Upper lobe of right lung (tissue), 1 donor: ENCODE data around the gene CDC20. TPM values are rescaled to one million over a fixed set of nuclear protein-coding genes. Genes with fewer than 3 reads are reported as not detected.

ENCODE experiments used
- ATAC-seq: fragments of 200-7000 bp; cut with Tn5 transposase; one replicate; pipeline ENCODE4 v1.9.1; 2020; ENCODE audit warnings: mild to moderate bottlenecking, moderate library complexity
- DNase-seq: peaks from one replicate; pipeline ENCODE4 v3.0.0-alpha.2; 2020
- H3K27ac ChIP-seq: fragments of 200-600 bp; one replicate; pipeline ENCODE4 v1.8.0; 2022
- H3K27me3 ChIP-seq: fragments of 200-600 bp; one replicate; pipeline ENCODE4 v1.8.0; 2022; ENCODE audit warnings: mild to moderate bottlenecking
- H3K36me3 ChIP-seq: fragments of 200-600 bp; one replicate; pipeline ENCODE4 v1.8.0; 2022
- H3K4me1 ChIP-seq: fragments of 200-600 bp; one replicate; pipeline ENCODE4 v1.8.0; 2022
- H3K4me3 ChIP-seq: fragments of 200-600 bp; one replicate; pipeline ENCODE4 v1.8.0; 2022; ENCODE audit warnings: mild to moderate bottlenecking
- H3K9me3 ChIP-seq: fragments of 200-600 bp; one replicate; pipeline ENCODE4 v1.8.0; 2022
- intact Hi-C: fragments of 100-400 bp; cut with DNase I; formaldehyde crosslinking; loops from one replicate; pipeline ENCODE4 v1.11.0; 2022
- total RNA-seq: library from RNA; stranded (reverse); fragmentation: NEBNext Ultra II Directional; extraction: Animal tissue kit (Norgen Biotek cat#: 25700); gene quantifications from one replicate; pipeline ENCODE4 v1.2.1, GENCODE V29; 2021
- TF ChIP-seq, protein P1 (sequence below): fragments of 200-600 bp; IDR thresholded peaks from one replicate; pipeline ENCODE4 v1.8.0; 2022; ENCODE audit warnings: antibody characterized with exemption
- donor health status: DM: no; HTN: yes; CAD: no; lungs with severe emphysema.

Gene CDC20
- total RNA-seq, 1 donor from 2014 or later, result 1.8 TPM

DNA sequence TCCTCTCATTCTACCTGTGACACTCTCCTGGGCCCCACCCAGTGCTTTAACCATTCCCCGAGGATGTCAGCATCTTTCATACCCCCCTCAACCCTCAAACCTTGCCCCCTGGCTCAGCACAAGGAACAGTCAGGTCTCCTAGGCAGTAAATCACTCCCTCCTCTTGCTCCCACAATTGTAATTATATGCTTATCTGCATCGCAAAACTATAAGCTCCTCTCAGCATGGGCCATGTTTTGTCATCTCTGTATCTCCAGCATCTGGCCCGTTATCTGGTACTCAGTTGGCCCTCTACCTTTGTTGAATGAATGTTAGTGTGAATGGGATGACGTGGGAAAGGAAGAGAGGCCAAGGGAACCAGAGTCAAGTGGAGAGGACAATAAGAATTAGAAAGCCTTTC lies 11.8 kb downstream of the CDC20 start:
- intact Hi-C loops, result no loop called here
- Histone ChIP-seq H3K4me1 (peaks cover 23% of the 10 kb centered on the region), H3K27me3 (no peaks in the 10 kb centered on the region), H3K27ac (no peak overlapping the region), H3K9me3 (no peaks in the 10 kb centered on the region), H3K4me3 (no peak overlapping the region), H3K36me3 (no peaks in the 10 kb centered on the region)
- no peak for ATAC-seq
- no peak for DNase-seq
- TF ChIP-seq, protein P1, sequence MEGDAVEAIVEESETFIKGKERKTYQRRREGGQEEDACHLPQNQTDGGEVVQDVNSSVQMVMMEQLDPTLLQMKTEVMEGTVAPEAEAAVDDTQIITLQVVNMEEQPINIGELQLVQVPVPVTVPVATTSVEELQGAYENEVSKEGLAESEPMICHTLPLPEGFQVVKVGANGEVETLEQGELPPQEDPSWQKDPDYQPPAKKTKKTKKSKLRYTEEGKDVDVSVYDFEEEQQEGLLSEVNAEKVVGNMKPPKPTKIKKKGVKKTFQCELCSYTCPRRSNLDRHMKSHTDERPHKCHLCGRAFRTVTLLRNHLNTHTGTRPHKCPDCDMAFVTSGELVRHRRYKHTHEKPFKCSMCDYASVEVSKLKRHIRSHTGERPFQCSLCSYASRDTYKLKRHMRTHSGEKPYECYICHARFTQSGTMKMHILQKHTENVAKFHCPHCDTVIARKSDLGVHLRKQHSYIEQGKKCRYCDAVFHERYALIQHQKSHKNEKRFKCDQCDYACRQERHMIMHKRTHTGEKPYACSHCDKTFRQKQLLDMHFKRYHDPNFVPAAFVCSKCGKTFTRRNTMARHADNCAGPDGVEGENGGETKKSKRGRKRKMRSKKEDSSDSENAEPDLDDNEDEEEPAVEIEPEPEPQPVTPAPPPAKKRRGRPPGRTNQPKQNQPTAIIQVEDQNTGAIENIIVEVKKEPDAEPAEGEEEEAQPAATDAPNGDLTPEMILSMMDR, result no peak

DNA sequence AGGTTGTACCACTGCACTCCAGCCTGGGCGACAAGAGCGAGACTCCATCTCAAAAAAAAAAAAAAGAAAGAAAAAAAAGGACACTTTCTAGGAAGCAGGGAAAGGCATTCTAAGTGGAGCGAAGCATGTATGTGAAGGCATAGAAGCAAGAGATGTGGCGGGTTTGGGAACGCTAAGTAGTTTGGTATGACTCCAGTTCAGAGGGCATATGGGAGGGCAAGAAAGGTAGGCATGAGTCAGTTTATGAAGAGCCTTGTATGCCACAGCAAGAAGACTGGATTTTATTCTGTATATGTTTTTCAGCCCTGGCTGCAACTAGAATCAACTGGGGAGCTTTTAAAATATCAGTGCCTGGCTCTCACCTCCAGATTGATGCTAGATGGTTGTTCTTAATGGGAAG lies 13.4 kb downstream of the CDC20 start:
- Histone ChIP-seq H3K27me3 (no peaks in the 10 kb centered on the region), H3K4me1 (peaks cover 7% of the 10 kb centered on the region), H3K27ac (no peak overlapping the region), H3K36me3 (no peaks in the 10 kb centered on the region), H3K9me3 (no peaks in the 10 kb centered on the region), H3K4me3 (no peak overlapping the region)
- DNase-seq, result no peak
- no peak for ATAC-seq
- TF ChIP-seq, protein P1, result no peak
- intact Hi-C loops, result no loop called here

DNA sequence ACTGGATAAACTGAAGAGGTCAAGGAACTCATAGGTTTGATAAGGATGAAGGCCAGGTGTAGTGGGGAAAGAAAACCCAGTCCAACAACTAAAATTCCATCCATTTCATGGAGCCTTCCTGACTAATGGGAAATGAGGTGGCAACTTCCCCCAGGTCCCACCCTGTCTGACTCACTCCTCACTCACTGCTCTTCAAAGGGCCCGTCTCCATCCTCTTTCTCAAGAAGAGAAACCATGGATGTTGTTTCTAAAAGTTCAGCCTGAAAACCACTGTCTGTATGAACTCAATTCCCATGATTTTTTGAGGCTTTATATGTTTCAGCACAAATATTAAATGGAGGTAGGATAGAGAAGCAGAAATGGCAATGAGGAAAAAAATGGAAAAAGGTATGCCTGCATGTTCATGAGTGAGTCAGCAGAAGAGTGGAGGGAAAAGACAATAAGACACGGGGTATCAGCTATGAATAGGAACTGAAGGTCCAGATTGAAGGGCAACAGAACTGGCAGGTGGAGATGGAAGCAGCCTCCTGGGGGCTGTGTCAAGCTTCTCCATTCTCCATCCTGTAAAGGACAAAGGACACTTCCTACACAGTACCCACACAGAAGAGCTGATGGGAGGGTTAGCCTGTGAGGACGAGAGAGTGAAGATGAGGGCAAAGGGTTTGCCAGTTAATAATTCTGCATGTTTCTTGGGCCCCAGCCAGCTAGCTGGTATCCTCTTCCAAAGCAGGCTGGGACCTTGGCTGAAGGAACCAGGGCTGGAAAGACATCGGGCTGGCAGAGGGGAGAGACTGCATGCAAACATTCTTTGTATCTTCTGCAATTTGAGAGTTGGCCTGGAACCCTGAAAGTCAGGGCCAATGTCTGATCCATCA lies 14.5 kb downstream of the CDC20 start:
- H3K9me3 ChIP-seq, result no peaks in the 10 kb centered on the region
- H3K27ac ChIP-seq, result no peak overlapping the region
- intact Hi-C loops, result no loop called here
- H3K36me3 ChIP-seq, result no peaks in the 10 kb centered on the region
- TF ChIP-seq, protein P1, result no peak
- DNase-seq, result no peak
- ATAC-seq, result no peak
- H3K4me3 ChIP-seq, result no peak overlapping the region
- peaks cover 7% of the 10 kb centered on the region for H3K4me1 ChIP-seq
- H3K27me3 ChIP-seq, result no peaks in the 10 kb centered on the region

DNA sequence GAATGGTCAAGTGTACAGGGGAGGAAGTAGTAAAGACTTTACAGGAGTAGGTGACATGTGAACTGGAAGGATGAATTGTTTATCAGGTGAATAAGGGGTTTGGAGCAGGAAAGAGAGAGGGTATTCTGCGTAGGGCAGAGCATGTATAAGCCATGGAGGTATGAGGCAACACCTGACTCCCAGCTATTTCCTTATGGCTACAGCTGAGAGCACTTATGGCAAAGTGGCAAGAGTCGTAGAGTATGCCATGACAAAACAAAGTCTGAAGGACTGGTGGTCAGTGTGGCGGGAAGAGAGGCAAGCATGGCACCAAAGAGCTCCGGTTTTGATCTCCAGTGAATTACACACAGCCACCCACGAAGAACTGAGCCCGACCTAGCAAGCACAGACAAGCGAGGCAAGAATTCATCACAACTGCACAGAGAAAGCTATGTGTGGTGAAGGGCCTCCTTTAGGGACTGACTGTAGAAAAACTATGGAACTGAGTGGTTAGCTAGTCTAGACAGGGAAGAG lies 18.0 kb downstream of the CDC20 start:
- no peak overlapping the region for H3K4me3 ChIP-seq
- intact Hi-C loops, result no loop called here
- peak overlapping the region; percentile 26 for H3K27ac ChIP-seq
- no peaks in the 10 kb centered on the region for H3K9me3 ChIP-seq
- H3K27me3 ChIP-seq, result no peaks in the 10 kb centered on the region
- TF ChIP-seq, protein P1, result no peak
- peak; percentile 79 for ATAC-seq
- DNase-seq, result no peak
- no peaks in the 10 kb centered on the region for H3K4me1 ChIP-seq
- peaks cover 10% of the 10 kb centered on the region for H3K36me3 ChIP-seq

DNA sequence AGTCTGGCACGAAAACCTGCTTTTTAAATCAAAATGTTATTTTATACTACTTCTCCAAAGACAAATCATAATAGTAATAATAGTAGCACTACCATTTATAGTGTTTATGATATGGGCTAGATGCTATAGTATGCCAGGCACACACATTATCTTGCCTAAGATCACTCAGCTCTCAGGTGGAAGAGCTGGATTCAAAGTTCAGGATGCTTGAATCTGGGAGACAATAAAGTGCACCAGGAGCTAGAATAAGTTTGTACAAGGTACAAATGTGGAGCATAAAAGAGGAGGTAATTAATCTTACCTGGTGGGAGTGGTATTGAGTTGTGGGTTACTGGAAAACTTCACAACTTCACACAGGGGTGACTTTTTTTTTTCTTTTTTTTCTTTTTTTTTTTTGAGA lies 19.1 kb downstream of the CDC20 start:
- Histone ChIP-seq H3K27ac (no peak overlapping the region), H3K27me3 (no peaks in the 10 kb centered on the region), H3K36me3 (peaks cover 20% of the 10 kb centered on the region), H3K9me3 (no peaks in the 10 kb centered on the region), H3K4me3 (no peak overlapping the region), H3K4me1 (peaks cover 7% of the 10 kb centered on the region)
- intact Hi-C loops, result no loop called here
- TF ChIP-seq, protein P1, result no peak
- DNase-seq (no peak), ATAC-seq (no peak)
